Left renal pelvis (tissue), 4 donors: ENCODE data around the gene PTPN6. TPM values are rescaled to one million over a fixed set of nuclear protein-coding genes. Genes with fewer than 3 reads are reported as not detected.

Source experiments
- DNase-seq, 4 donors: peaks; one replicate each; pipeline ENCODE4 v3.0.0-alpha.2; 2013; ENCODE audit warnings: low read depth in 4 of 4, low spot score in 3 of 4
- polyA plus RNA-seq, 4 donors: library from polyadenylated mRNA; unstranded; fragments of 120-200 nt; gene quantifications; one replicate each; pipeline ENCODE4 v1.2.1, GENCODE V29; 2013; ENCODE audit not compliant: insufficient read length in 4 of 4

Gene PTPN6
- polyA plus RNA-seq, 4 donors: 10.3 to 26.7 (median 18.8) TPM

DNA sequence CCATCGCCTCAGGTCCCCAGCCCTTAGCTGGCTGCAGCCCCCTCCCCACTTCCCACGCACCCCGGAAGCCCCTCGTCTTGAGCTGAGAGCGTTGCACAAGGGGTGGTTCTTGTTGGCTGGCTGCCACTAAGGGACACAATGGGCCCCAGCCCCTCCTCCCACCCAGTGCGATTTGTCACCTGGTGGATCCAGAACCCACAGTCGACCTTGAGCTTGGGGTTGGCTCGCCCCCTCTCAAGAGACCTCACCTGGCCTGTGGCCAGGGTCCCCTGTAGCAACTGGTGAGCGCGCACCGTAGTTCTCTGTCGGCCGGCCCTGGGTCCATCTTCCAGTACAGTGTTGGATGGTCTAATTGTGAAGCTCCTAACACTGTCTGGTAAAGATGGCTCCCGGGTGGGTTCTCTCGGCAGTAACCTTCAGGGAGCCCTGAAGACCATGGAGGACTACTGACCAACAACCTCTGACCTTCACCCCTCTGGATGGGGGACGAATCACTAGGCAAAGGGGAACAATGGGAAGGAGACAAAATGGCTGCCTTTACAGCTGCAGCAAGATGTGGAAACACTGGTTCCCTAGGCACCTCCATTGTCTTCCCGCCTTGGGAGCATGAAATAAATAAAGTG is 12.7 kb downstream of the PTPN6 start:
- DNase-seq: no peak

DNA sequence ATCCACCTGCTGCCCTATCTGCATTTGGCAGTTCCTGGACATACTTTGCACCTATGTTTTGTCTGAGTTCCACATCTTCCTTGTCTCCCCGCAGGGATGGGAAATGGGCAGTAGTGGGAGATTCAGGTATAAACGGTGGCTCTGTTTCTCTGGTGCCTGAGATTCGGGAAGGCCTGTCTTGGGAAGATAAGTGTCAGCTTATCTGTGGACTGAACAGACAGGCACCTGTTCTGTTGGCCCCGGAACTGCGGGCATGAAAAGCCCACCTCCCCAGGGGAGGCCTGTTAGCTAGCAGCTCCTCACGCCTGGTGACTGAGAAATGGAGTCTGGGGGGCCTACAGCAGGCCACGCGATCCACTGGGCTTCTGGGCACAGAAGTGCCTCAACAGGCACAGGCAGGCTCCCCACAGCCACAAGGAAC is 13.5 kb downstream of the PTPN6 start:
- no peak for DNase-seq

DNA sequence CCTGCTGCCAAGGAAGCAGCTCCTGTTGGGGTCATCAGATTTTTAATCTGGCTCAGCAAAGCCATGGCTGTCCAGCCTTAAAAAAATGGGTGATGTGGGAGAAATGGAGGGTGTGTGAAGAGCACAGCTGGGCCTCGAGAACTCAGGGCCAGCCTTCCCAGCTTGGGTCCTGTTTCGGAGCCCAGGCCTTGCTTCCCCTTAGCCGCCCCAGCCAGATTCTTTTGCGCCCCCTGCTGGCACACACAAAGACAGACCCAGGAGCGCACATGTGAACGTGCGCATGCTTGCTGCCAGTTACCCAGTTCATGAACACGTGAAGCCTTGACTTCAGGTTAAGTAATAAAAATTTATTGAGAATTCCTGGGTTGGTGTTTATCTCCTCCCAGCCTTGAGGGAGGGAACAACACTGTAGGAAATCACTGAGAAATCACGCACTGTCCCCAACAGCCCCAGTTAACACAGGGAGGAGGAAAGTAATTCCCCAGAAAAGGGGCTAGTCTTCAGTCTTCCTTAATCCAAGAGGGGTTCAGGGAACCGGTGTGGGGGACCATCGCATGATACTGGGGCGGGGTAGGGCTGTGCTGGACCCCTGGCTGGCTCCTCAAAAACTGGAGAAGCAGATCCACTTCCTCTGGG is 14.0 kb downstream of the PTPN6 start:
- peak in 2 of 4 donors; percentile 64 to 79 for DNase-seq

DNA sequence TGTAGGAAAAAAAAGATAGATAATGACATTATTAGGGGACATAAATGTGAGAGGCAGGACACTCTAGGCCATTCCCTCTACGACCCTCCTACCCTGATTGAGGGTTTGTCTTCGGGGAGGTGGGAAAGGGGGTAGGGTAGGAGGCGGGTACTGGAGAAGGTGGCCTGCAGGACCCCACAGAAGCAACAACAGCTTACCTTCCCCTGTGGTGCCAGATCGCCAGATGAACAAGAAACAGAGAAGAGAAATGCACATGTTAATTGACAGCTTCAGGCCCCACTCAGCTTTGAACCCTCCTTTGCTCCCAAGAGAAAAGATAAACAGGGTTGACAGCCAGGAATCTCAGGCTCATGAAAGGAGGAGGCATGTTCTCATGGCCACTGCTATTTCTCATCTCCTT is 14.6 kb downstream of the PTPN6 start:
- DNase-seq: no peak

DNA sequence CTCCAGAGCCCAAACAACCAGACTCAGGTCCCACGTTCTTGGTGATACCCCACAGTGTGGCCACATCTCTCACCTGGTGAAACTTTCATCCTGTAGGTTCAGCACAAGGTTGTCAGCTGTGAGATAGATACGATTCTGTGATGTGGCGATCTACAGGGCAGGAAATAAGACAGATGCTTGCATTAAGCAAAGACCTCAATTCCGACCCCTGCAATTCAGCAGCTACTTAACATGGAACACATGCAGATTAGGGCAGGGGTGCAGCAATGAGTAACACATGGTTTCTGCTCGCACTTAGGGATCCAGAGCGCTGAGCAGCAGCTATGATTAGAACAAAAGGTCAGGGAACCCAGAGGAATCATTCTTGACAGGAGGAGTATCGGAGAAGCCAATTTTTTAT is 15.2 kb downstream of the PTPN6 start:
- DNase-seq: no peak

DNA sequence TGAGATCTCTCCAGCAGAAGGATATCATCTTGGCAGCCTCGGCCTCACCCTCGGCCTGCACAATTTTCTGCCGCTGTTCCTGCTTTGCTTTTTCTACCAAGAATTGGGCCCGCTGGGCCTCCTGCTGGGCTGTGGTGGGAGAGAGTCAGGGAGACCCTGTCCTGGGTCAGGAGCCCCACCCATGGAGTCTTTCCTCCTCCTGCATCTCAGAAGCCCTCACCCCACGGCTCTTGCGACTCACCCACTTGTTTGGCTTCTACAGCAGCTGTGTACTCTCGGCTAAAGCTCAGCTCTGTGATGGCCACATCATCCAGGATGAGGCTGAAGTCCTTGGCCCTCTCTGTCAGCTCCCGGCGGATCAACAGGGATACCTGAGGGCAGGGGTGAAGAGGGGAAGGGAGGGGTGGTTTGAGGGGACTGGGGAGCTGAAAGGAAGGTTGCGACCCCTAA is 16.5 kb downstream of the PTPN6 start:
- no peak for DNase-seq

DNA sequence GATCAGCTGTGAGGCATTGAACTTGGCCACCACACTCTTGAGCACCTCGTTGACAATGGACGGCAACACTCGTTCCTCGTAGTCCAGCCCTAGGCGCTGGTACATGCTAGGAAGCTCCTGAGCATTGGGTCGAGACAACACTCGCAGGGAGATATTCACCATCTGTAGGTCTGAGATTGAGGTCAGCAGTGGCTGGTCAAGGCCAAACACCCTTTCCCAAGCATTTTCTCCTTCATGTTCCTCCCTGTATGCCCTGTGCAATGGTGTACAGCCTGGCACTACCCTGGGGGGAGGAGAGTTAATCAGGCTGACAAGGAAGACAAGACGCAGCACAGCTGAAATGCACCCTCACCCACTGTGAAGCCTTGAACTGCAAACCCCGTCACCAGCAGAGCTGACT is 17.3 kb downstream of the PTPN6 start:
- no peak for DNase-seq

DNA sequence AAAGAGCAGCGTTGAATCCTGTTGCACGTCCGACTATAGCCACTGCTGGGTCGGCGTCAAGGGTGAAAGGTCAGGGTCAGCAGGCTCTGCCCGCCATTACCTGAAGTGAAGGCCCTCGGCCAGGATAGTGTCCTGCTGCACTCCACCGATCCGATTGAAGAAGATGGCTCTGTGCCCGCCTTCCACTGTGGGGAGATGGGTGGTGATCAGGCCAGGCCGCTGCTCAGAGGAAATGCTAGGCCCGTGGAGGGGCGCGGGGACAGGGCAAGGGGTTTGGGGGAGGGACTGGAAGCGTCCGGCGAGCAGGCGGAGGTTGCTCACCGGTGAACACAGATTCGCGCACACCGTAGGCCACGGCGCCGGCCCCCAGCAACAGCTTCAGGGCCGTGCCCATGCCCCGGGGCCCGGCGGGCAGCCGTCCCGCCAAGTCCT is 19.0 kb downstream of the PTPN6 start:
- no peak for DNase-seq

DNA sequence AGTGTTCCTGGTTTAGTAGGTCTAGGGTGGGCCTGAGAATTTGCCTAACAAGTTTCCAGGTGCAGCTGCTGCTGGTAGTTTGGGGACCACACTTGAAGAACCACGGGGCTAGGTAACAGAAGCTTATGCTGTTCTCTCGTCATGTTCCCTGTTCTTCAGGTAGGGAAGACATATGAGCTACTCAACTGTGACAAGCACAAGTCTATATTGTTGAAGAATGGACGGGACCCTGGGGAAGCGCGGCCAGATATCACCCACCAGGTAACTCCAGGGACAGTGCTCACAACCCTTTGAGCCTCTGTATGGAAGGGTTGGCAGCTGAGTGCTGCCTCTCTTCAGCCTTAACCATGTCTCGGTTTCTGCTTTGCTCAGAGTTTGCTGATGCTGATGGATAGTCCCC is 23.0 kb downstream of the PTPN6 start:
- DNase-seq: no peak

DNA sequence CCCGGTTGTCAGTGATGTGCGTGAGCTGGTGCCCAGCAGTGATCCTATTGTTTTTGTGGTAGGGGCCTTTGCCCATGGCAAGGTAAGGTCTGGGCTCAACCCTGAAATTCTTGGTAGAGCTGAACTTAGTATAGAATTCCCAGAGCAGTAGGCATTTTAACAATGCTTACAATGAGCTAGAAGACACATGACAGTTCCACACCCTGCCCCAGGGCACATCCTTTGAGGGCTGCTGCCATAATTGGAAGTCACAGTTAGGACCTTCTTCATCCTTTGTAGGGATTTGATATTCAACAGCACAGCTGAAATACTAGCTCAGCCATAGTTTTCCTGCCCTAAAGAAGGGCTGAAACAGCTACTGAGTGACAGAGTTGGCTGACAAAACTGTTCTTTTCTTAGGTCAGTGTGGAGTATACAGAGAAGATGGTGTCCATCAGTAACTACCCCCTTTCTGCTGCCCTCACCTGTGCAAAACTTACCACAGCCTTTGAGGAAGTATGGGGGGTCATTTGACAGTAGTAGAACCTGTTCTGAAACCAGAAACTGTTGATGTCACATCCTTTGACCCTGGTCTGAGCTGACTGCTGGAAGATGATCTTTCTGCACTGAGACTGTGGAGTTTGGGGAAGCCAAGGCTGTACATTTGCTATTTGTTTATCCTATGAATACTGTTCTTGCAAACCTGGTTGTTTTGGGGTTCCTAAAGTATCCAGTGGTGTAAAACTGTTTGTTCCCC is 24.3 kb downstream of the PTPN6 start:
- no peak for DNase-seq

DNA sequence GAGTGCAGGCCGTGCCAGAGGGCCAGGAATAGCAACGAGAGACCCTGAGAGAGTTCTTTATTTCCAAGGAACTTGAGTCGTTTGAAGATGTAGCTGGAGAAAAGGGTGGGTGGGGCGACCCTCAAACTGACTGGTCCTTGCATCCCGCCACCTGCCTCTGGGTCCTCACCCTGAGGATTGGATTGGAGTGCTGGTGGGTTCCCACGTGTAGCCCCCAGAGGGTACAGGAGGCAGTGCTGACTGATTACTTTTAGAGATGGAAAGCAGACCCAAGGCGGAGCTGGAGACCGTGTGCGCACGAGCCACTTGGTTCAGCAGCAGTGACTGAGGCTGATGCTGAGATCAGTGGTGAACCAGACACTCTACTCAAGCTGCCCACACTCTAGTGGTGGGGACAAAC is 26.5 kb downstream of the PTPN6 start:
- DNase-seq: no peak

DNA sequence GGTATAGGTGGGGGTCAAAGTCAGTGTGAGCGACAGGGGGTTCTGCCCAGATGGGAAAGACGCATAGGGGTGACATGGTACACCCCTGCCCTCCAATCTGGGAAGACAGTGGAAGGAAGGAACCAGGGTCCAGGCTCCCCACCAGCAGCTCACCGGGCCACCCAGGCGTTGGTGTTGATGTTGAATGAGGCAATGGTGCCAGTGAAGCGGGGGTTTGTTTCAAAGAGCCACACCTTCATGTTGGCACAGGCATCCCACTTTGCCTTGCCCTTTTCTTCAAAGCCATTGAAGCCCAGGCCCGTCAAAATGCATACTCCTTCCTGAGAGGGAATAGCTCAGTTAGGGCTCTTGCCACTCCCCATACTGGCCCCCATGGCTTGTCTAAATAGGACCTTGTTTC is 27.0 kb downstream of the PTPN6 start:
- no peak for DNase-seq

DNA sequence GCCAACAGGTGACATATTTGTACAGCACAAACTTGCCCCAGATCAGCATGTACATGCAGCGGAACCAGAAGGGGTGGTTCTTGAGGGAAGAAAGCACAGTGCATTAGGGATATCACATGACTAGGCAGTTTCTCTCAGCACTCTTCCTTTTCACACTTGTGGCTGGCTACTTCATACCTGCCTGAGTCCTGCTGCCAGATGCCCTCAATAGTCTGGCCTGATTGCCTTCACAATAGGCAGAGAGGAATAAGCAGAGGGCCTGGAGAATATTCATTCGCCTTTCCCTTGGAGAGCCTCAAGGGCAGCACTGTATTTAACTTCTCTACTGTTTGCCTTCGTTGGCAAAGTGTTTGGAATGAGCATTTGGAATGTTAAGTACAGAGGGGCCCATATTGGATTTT is 27.5 kb downstream of the PTPN6 start:
- no peak for DNase-seq

DNA sequence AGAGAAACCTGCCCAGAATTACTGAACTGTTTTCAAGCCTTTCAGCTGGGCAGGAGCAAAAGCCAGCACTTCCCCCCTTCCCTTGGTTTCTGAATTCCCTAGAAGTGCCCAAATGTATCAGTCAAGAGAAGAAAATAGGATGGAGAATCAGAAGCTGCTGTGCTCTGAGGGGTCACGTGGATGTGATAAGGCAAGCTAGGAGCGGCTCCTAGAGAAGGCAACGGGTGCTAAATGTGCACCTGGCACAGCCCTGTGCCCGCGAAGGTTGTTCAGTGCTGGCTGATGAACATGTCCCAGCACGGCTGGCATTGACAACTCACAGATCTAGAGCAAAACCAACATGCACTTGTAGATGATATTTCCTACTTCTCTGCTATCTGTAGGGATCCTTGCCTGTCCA is 27.9 kb downstream of the PTPN6 start:
- no peak for DNase-seq

DNA sequence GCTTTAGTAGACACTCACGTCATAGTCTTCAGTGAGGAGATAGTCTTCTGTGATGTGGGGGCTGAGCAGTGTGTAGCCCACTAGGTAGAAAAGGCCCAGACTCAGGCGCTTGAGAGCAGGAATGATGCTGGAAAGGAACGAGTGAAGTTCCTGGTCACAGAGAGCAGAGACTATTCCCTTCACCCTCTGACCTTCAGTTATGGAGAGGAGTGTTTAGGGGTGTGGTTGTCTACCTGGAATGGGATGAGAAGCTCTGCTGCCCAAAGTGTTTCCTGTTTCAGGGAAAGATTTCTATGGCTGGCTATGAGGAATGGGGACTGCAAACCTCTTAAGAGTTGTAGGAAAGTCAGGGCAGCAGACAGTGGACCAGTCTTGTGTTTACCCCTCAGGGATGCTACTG is 28.3 kb downstream of the PTPN6 start:
- no peak for DNase-seq

DNA sequence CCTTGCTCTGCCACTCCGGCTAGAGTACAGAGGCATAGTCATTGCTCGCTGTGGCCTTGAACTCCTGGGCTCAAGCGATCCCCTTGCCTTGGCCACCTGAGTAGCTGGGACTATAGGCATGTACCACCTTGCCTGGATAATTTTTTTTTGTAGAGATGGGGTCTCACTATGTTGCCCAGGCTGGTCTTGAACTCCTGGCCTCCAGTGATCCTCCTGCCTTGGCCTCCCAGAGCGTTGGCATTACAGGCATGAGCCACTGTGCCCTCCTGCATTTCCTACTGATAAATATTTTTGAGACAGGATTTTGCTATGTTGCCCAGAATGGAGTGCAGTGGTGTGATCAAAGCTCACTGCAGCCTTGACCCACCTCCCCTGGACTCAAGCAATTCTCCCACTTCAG is 28.9 kb downstream of the PTPN6 start:
- DNase-seq: no peak

DNA sequence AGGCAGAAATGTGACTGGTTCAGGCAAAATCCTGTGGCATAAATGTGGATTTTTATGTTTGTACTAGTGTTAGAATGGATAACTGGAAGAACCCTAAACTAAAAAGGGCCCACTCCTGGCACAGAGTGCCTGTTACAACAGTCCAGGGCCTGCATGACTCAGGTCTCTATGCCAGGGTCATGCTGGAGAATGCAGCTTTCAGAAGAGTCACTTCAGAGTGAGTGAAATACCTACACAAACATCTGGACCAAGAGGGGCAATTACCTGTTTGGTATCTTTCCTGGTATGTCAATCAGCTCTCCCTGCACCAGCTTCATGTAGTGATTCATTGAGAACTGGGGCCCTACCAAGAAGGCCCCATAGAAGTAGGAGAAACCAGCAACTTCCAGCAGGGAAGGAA is 29.6 kb downstream of the PTPN6 start:
- DNase-seq: no peak

DNA sequence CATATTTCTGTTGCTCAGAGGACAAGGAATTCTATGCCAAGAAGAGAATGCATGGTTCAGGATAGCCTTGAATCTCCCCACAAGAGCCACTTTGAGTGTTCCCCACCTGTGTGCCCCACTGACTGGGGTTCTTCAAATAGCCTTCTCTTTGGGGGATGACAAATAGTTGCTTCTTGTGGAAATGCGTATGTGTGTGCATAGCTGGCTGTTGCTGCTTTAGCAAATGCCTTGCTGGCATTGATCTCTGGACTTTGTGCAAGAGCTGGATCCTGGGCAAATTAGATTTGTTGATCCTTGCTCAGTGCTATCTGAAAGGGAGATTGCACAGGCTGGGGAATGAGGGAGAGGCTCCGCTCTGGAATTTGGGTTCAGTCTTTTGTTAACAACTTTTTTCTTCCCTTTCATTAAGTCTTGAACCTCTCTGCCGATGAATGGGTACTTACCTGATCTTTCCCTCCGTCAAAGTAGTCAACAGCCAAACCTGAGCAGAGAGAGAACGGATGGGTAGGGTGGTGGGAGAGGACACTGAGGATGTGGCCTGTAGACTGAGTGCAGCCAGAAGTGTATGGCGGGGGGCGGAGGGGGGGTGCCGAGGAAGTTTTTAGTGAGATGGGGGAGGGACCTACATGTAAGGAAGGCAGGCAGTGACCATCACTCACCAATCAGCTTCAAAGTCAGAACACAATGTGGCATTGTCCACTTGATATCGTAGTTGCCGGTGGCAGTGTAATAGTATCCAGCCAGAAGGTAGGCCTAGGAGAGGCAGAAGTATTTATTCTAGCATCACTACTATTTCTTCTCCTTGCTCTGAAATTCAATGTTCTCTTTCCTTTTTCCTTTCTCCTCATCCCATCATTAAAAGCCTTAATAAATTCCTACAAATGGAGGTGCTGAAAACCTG is 30.2 kb downstream of the PTPN6 start:
- DNase-seq: no peak

DNA sequence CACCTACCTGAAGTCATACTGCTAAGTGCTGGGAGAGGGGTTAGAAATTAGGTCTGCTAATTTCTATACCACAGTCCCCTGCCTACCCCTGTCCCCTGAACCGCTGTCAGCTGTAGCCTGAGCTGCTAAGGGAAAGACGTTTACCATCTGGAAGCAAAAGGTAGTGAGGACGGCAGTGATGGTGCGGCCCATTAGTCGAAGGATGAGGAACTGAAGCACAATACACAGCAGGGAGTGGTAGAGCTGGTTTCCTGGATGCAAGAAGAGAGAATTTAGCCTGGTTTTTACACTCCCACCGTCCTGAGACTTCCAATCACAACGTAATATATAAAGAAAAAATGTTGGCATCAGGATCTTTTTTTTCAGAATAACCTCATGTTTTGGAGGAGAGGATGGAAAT is 31.4 kb downstream of the PTPN6 start:
- no peak for DNase-seq

DNA sequence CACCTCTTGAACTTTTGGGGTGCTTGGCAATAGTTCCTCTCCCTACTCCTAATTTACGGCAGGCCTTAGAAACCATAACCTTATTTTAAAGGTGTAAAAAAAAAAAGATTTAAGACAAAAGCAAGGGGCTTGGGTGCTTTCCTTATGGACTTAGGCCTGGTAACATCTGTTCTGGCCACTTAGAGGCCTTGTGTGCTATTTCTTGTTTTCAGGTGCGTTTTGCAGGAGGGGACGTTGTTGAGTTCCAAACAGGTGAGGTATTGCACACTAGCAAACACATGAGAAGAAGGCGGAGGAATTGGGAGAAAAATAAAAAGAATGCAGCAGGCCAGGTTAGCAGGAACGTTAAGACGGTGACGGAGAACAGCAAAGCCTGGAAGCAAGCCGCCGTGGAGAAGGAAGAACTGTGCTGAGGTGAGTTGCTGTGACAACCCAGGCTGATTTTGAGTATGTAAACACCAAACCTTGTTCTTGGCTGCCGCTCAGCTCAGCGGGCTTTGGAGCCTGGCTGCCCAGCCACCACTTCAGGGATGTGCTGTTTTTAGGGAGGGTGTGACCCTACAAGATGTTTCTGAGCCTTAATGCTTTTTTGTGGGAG is 36.9 kb downstream of the PTPN6 start:
- no peak for DNase-seq

DNA sequence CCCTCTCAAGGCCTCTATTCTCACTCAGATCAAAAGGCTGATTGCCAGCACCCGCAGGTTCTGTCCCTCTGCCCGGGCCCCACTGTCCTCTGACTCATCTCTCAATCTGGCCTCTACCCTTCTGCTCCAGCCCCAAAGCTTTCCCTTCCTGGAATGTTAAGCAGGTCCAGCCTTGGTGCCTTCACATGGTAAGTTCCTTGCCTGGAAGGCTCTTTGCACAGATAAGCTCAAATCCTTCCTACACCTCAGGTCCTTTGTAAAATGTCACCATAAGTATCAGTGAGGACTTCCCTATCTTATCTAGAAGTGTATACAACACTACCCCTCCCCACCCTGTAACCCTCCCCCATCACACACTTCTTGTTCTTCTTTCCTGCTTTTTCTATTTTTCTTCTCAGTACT is 44.9 kb downstream of the PTPN6 start:
- DNase-seq: no peak
